Measurements from ENCODE around the gene ERAL1. TPM values are rescaled to one million over a fixed set of nuclear protein-coding genes. Genes with fewer than 3 reads are reported as not detected.

ERAL1 gene
- total RNA-seq, 1 experiment from 2014 or later, result 70.1 TPM

DNA sequence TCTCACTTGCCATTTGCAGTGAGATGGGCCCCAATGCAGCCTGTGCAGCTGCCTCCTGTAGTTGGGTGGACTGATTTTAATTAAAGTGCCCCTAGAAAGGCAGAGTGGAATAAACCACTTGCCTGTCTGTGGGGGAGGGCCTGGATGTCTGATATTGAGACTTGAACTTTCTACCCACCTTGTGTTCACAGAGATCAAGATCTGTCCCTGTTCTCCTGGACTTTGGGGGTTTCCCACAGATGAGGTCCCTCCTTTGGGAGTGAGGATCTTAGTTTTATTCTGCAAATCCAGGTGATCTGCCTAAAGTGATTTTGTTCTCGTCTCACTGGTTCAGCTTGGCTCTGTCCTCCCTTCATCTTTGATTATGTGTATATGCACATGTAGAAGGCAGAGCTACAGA, 55.7 kb downstream of the ERAL1 start (continued):
- no peak for TF ChIP-seq ESRRA (CRISPR knock-in tag; IDR thresholded peaks at IDR 0.05; ENCODE audit: borderline replicate concordance)
- TF ChIP-seq, protein P1, sequence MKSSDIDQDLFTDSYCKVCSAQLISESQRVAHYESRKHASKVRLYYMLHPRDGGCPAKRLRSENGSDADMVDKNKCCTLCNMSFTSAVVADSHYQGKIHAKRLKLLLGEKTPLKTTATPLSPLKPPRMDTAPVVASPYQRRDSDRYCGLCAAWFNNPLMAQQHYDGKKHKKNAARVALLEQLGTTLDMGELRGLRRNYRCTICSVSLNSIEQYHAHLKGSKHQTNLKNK (CRISPR knock-in tag; IDR thresholded peaks at IDR 0.05), result no peak
- TF ChIP-seq, protein P2, sequence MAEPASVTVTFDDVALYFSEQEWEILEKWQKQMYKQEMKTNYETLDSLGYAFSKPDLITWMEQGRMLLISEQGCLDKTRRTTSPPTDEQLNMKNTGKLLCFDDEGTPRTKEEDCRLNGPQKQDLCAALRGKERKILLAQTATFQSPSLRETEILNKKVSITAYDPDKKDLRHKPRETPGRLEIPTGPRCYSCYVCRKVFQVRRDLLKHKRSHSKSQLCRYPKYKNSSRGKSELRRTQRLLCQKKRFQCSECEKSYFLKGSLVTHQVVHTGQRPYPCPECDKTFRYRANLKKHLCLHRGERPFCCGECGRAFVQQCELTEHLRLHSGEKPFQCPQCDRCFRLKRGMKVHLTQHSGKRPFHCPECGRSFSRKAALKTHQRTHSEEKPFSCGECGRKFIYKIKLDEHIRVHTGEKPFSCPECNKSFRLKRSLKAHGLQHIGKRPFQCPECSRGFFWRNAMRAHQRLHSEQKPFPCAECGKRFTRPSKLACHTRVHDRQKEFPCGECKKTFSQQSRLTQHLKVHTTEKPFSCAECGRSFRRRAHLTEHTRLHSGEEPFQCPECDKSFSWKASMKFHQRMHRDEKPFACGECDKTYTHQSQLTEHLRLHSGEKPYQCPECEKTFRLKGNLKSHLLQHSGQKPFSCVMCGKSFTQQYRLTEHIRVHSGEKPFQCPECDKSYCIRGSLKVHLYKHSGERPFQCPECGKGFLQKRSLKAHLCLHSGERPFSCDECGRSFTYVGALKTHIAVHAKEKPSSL (CRISPR knock-in tag; conservative IDR thresholded peaks at IDR 0.05), result no peak
- TF ChIP-seq, protein P3, sequence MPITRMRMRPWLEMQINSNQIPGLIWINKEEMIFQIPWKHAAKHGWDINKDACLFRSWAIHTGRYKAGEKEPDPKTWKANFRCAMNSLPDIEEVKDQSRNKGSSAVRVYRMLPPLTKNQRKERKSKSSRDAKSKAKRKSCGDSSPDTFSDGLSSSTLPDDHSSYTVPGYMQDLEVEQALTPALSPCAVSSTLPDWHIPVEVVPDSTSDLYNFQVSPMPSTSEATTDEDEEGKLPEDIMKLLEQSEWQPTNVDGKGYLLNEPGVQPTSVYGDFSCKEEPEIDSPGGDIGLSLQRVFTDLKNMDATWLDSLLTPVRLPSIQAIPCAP (CRISPR knock-in tag; IDR thresholded peaks at IDR 0.05), result no peak
- TF ChIP-seq, protein P4, sequence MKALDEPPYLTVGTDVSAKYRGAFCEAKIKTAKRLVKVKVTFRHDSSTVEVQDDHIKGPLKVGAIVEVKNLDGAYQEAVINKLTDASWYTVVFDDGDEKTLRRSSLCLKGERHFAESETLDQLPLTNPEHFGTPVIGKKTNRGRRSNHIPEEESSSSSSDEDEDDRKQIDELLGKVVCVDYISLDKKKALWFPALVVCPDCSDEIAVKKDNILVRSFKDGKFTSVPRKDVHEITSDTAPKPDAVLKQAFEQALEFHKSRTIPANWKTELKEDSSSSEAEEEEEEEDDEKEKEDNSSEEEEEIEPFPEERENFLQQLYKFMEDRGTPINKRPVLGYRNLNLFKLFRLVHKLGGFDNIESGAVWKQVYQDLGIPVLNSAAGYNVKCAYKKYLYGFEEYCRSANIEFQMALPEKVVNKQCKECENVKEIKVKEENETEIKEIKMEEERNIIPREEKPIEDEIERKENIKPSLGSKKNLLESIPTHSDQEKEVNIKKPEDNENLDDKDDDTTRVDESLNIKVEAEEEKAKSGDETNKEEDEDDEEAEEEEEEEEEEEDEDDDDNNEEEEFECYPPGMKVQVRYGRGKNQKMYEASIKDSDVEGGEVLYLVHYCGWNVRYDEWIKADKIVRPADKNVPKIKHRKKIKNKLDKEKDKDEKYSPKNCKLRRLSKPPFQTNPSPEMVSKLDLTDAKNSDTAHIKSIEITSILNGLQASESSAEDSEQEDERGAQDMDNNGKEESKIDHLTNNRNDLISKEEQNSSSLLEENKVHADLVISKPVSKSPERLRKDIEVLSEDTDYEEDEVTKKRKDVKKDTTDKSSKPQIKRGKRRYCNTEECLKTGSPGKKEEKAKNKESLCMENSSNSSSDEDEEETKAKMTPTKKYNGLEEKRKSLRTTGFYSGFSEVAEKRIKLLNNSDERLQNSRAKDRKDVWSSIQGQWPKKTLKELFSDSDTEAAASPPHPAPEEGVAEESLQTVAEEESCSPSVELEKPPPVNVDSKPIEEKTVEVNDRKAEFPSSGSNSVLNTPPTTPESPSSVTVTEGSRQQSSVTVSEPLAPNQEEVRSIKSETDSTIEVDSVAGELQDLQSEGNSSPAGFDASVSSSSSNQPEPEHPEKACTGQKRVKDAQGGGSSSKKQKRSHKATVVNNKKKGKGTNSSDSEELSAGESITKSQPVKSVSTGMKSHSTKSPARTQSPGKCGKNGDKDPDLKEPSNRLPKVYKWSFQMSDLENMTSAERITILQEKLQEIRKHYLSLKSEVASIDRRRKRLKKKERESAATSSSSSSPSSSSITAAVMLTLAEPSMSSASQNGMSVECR (CRISPR knock-in tag; IDR thresholded peaks at IDR 0.05; ENCODE audit: borderline replicate concordance), result no peak
- TF ChIP-seq ETV6 (CRISPR knock-in tag; IDR thresholded peaks at IDR 0.05), result no peak
- TF ChIP-seq ZNF121 (CRISPR knock-in tag; IDR thresholded peaks at IDR 0.05), result no peak

Small RNAs within 50 kb of the gene (microRNA-seq; reads per million reads assigned to microRNA genes)
- gene MIR451B (ENCODE audit: borderline number of aligned reads), result not detected

Other genes starting within 250 kb of the ERAL1 start
- gene RSKR, start 240.8 kb upstream of the ERAL1 start, total RNA-seq (2021), result 23.7 to 28.0 TPM (median 25.6 TPM) in 3 replicates
- gene BLTP2, start 209.9 kb upstream of the ERAL1 start, total RNA-seq (2021), result 111 to 139 TPM (median 116 TPM) in 3 replicates
- 44.4 to 49.4 TPM (median 45.9 TPM) in 3 replicates for gene SDF2, start 193.1 kb upstream of the ERAL1 start, total RNA-seq (2021)
- gene SUPT6H, start 192.8 kb upstream of the ERAL1 start, total RNA-seq (2021), result 49.1 to 61.3 TPM (median 54.5 TPM) in 3 replicates
- 28.4 to 33.9 TPM (median 31.7 TPM) in 3 replicates for gene PROCA1, start 143.1 kb upstream of the ERAL1 start, total RNA-seq (2021)
- gene RAB34, start 137.1 kb upstream of the ERAL1 start, total RNA-seq (2021), result 153 to 181 TPM (median 162 TPM) in 3 replicates
- 1,832 to 2,055 TPM (median 2,048 TPM) in 3 replicates for gene RPL23A, start 135.0 kb upstream of the ERAL1 start, total RNA-seq (2021)
- gene TLCD1, start 128.8 kb upstream of the ERAL1 start, total RNA-seq (2021), result 36.0 to 41.2 TPM (median 36.5 TPM) in 3 replicates
- 17.9 to 25.0 TPM (median 18.6 TPM) in 3 replicates for gene NEK8, start 126.2 kb upstream of the ERAL1 start, total RNA-seq (2021)
- gene TRAF4, start 111.0 kb upstream of the ERAL1 start, total RNA-seq (2021), result 192 to 268 TPM (median 192 TPM) in 3 replicates
- 86.6 to 94.6 TPM (median 91.5 TPM) in 3 replicates for gene FAM222B, start 12.2 kb upstream of the ERAL1 start, total RNA-seq (2021)
- gene FLOT2, start 42.7 kb downstream of the ERAL1 start, total RNA-seq (2021), result 139 to 153 TPM (median 144 TPM) in 3 replicates
- 26.5 to 29.5 TPM (median 28.5 TPM) in 3 replicates for gene DHRS13, start 48.1 kb downstream of the ERAL1 start, total RNA-seq (2021)
- 57.7 to 69.8 TPM (median 61.3 TPM) in 3 replicates for gene PHF12, start 96.5 kb downstream of the ERAL1 start, total RNA-seq (2021)
- 1.4 to 3.0 TPM (median 1.6 TPM) in 3 replicates for gene SEZ6, start 151.0 kb downstream of the ERAL1 start, total RNA-seq (2021)
- gene PIPOX, start 188.1 kb downstream of the ERAL1 start, total RNA-seq (2021), result 32.4 to 34.2 TPM (median 34.1 TPM) in 3 replicates

Measured in WTC11 (cell line).